GM12878 (cell line): ENCODE measurements around the gene GLS. TPM values are rescaled to one million over a fixed set of nuclear protein-coding genes. Genes with fewer than 3 reads are reported as not detected.

Experiments
- ATAC-seq: fragments of 200-7000 bp; cut with Tn5 transposase; 3 replicates; pipeline ENCODE4 v1.9.1; 2020; ENCODE audit warnings: mild to moderate bottlenecking, moderate library complexity
- BruUV-seq: library from RNA; stranded (reverse); fragments of 400-500 nt; replicated peaks from 2 replicates; lab custom pipeline; 2021; lab: Mats Ljungman, UMichigan
- CTCF ChIA-PET: fragments of 300-600 bp; sonication (Branson Sonifier 250); formaldehyde crosslinking; extraction: SDS; loops from one replicate; lab custom pipeline; 2021; ENCODE audit warnings: inconsistent platforms; lab: Yijun Ruan, JAX
- POLR2A ChIA-PET: fragments of 350-600 bp; formaldehyde crosslinking; extraction: SDS; loops from one replicate; lab custom pipeline; 2021; ENCODE audit warnings: inconsistent platforms; lab: Charles Lee
- RAD21 ChIA-PET: fragments of 300-600 bp; sonication (Branson Sonifier 250); formaldehyde crosslinking; loops from one replicate; lab custom pipeline; 2023; ENCODE audit warnings: antibody characterized with exemption; ENCODE audit not compliant: unreplicated experiment; lab: Charles Lee
- SMC1A ChIA-PET: fragments of 300-600 bp; sonication (Branson Sonifier 250); formaldehyde crosslinking; loops from one replicate; lab custom pipeline; 2023; ENCODE audit not compliant: unreplicated experiment, uncharacterized antibody; lab: Charles Lee
- DNase-seq: peaks from one replicate; pipeline ENCODE4 v3.0.0-alpha.2; 2011; ENCODE audit warnings: low read depth, low spot score
- FAIRE-seq: peaks from 3 replicates; lab custom pipeline; 2011; peaks lifted over from hg19 to GRCh38; lab: Jason Lieb, UNC
- H2AFZ ChIP-seq: 2 replicates; pipeline ENCODE4 v1.6.0; 2011; ENCODE audit warnings: low read depth, low read length, control low read depth; ENCODE audit not compliant: control insufficient read depth
- H3K27ac ChIP-seq: 2 replicates; pipeline ENCODE4 v1.5.1; 2011; ENCODE audit warnings: control low read depth; ENCODE audit not compliant: control insufficient read depth, insufficient read depth
- H3K27me3 ChIP-seq, 2 experiments: replicated peaks in 1 of 2; 2 replicates each; pipeline versions ENCODE4 v1.6.0 to v1.6.1; 2011; ENCODE audit warnings: low read length in 1 of 2; ENCODE audit not compliant: control insufficient read depth in 2 of 2, insufficient read depth in 2 of 2
- H3K36me3 ChIP-seq, 2 experiments: 2 replicates each; pipeline ENCODE4 v1.5.1; 2011; ENCODE audit warnings: low read length in 1 of 2; ENCODE audit not compliant: control insufficient read depth in 2 of 2, insufficient read depth in 2 of 2
- H3K4me1 ChIP-seq: 2 replicates; pipeline ENCODE4 v1.6.1; 2011; ENCODE audit warnings: mild to moderate bottlenecking, low read length, moderate library complexity, mixed read lengths; ENCODE audit not compliant: control insufficient read depth, insufficient read depth
- H3K4me2 ChIP-seq: 2 replicates; pipeline ENCODE4 v1.6.0; 2011; ENCODE audit warnings: control low read depth; ENCODE audit not compliant: control insufficient read depth, insufficient read depth
- H3K4me3 ChIP-seq: fragments of 200-600 bp; sonication (generic); 2 replicates; pipeline ENCODE4 v1.5.1; 2016
- H3K79me2 ChIP-seq: 2 replicates; pipeline ENCODE4 v1.6.0; 2011; ENCODE audit warnings: low read length; ENCODE audit not compliant: control insufficient read depth, insufficient read depth
- H3K9ac ChIP-seq: 2 replicates; pipeline ENCODE4 v1.8.0; 2011; ENCODE audit warnings: low read length, control low read depth, mixed read lengths; ENCODE audit not compliant: control insufficient read depth, insufficient read depth
- H3K9me3 ChIP-seq: replicated peaks from 3 replicates; pipeline ENCODE4 v1.5.1; 2011; ENCODE audit warnings: mild to moderate bottlenecking, low read length; ENCODE audit not compliant: control insufficient read depth, insufficient read depth
- H4K20me1 ChIP-seq: 2 replicates; pipeline ENCODE4 v1.6.0; 2011; ENCODE audit not compliant: control insufficient read depth, insufficient read depth
- POLR2AphosphoS5 ChIP-seq: IDR thresholded peaks from 2 replicates; pipeline ENCODE4 v1.6.1; 2011; ENCODE audit warnings: mild to moderate bottlenecking, low read length, inconsistent platforms
- STAT3 ChIP-seq: IDR thresholded peaks from 2 replicates; pipeline ENCODE4 v1.6.1; 2011; ENCODE audit warnings: low read depth, low read length, improper control_type of control experiment
- ZBTB40 ChIP-seq: fragments of 450-650 bp; IDR thresholded peaks from 2 replicates; pipeline ENCODE4 v1.6.1; 2016; ENCODE audit warnings: mild to moderate bottlenecking, moderate library complexity, borderline replicate concordance
- WGBS: methylation state at CpG from one replicate; pipeline ENCODE4 v1.1.6; 2016; ENCODE audit warnings: low lambda C conversion rate; ENCODE audit not compliant: insufficient replicate concordance, insufficient coverage; ENCODE audit errors: missing lambda C conversion rate; 5-methylcytosine and 5-hydroxymethylcytosine counted together
- in situ Hi-C: fragments of 300-500 bp; cut with MboI; formaldehyde crosslinking; loops from 9 replicates; pipeline ENCODE4 v1.14.3; 2018; ENCODE audit warnings: mixed read lengths
- intact Hi-C: fragments of 100-400 bp; cut with micrococcal nuclease; formaldehyde crosslinking; loops from one replicate; pipeline ENCODE4 v1.14.2; 2022; ENCODE audit not compliant: unreplicated experiment
- polyA plus RNA-seq, 11 experiments: library from polyadenylated mRNA; depleted of rRNA in 4 of 11; unstranded in 6 of 11; stranded (reverse) in 5 of 11; fragments of >200 nt; fragmentation: Nextera tagmentation in 4 of 11; fragmentation: Illumina TruSeq in 1 of 11; extraction: Ambion mirVana in 4 of 11; extraction: Trizol in 1 of 11; gene quantifications; 1 replicate in 1 of 11; 2 replicates in 10 of 11; pipeline versions ENCODE4 v1.2.1 to v1.2.3, GENCODE V29; 2011 to 2016; ENCODE audit warnings: inconsistent platforms in 2 of 11, missing spikeins in 2 of 11, low read depth in 1 of 11
- total RNA-seq, 4 experiments: library from RNA; depleted of rRNA in 3 of 4; stranded (reverse); fragments of >200 nt in 3 of 4; fragmentation: Illumina TruSeq in 1 of 4; extraction: Trizol in 1 of 4; gene quantifications; 2 replicates each; pipeline versions ENCODE4 v1.2.1 to v1.2.3, GENCODE V29; 2013 to 2021

GLS gene
- total and polyA plus RNA-seq, 10 of the 15 experiments (the other 5 are each of a cell fraction or from before 2014, with no cell fraction given) = 15.7 to 145 (median 70.8) TPM

- Histone ChIP-seq H4K20me1 (no peaks in the 10 kb centered on the region; the same call in 1 of the 2 replicates), H2AFZ (no peak overlapping the region), H3K9me3 (no peaks in the 10 kb centered on the region), H3K36me3 (peaks cover 0 to 8% of the 10 kb centered on the region in 2 experiments; a peak in 1 of 4 replicates), H3K4me2 (peak overlapping the region; percentile 40), H3K27me3 (no peaks in the 10 kb centered on the region), H3K4me1 (peaks cover 28% of the 10 kb centered on the region), H3K27ac (peak overlapping the region; percentile 28; the same call in 1 of the 2 replicates), H3K4me3 (peak overlapping the region; percentile 28; the same call in 1 of the 2 replicates), H3K9ac (no peak overlapping the region), H3K79me2 (peaks cover 98% of the 10 kb centered on the region)
- in situ Hi-C loops = loop anchor here (25.0 kb wide), 1 partner anchor 774 kb away; no protein-coding TSS in a partner anchor
- ChIA-PET POLR2A (interaction anchor here (2.2 to 5.5 kb wide), 2 partner anchors 7 to 124 kb away, joined by 9 to 41 read pairs; partner anchors contain the start of gene GLS), RAD21 (interaction anchor here (1.0 to 2.7 kb wide), 8 partner anchors 8 to 544 kb away, joined by 3 to 11 read pairs (median 7); partner anchors contain the start of genes GLS and STAT1), CTCF (interaction anchor here (0.8 to 3.0 kb wide), 5 partner anchors 19 to 123 kb away, joined by 3 to 12 read pairs (median 4); no protein-coding TSS in a partner anchor), SMC1A (interaction anchor here (0.9 to 5.3 kb wide), 15 partner anchors 8 to 387 kb away, joined by 3 to 23 read pairs (median 4); partner anchors contain the start of genes GLS and STAT1)
- no TSS peak for BruUV-seq
- FAIRE-seq (no peak), ATAC-seq (peak; percentile 3; the same call in 1 of the 3 replicates), DNase-seq (no peak)
- no peak for TF ChIP-seq STAT3
- TF ChIP-seq ZBTB40 = peak; percentile 90
- no peak for TF ChIP-seq POLR2AphosphoS5
- intact Hi-C loops = loop anchor here (10.0 kb wide), 1 partner anchor 234 kb away; no protein-coding TSS in a partner anchor
- WGBS = 88% methylated on average over 1 of the region's 1 CpG
Observed at GRCh38 chr2:190888449-190888848, 7.8 kb downstream of the GLS start.
